ENCODE measurements around the gene ITSN2.

- TF ChIP-seq, protein P1, sequence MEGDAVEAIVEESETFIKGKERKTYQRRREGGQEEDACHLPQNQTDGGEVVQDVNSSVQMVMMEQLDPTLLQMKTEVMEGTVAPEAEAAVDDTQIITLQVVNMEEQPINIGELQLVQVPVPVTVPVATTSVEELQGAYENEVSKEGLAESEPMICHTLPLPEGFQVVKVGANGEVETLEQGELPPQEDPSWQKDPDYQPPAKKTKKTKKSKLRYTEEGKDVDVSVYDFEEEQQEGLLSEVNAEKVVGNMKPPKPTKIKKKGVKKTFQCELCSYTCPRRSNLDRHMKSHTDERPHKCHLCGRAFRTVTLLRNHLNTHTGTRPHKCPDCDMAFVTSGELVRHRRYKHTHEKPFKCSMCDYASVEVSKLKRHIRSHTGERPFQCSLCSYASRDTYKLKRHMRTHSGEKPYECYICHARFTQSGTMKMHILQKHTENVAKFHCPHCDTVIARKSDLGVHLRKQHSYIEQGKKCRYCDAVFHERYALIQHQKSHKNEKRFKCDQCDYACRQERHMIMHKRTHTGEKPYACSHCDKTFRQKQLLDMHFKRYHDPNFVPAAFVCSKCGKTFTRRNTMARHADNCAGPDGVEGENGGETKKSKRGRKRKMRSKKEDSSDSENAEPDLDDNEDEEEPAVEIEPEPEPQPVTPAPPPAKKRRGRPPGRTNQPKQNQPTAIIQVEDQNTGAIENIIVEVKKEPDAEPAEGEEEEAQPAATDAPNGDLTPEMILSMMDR (conservative IDR thresholded peaks at IDR 0.05): no peak
- TF ChIP-seq ZFX (IDR thresholded peaks at IDR 0.05): no peak
These were observed 191.3 kb downstream of the ITSN2 start for GRCh38 chr2:24169023-24169422.

Measured in C4-2B (cell line).